Small intestine (tissue), 7 donors: ENCODE measurements around the gene ZNF883. TPM values are rescaled to one million over a fixed set of nuclear protein-coding genes. Genes with fewer than 3 reads are reported as not detected.

ENCODE experiments used
- DNase-seq, 2 donors: peaks; one replicate each; pipeline versions ENCODE4 v3.0.0 to v3.0.0-alpha.2; 2013
- FAIRE-seq: peaks from 2 replicates; lab custom pipeline; 2012; peaks lifted over from hg19 to GRCh38; lab: Jason Lieb, UNC
- H3K27ac ChIP-seq, 3 donors: one replicate each; pipeline ENCODE4 v1.5.1; 2013; ENCODE audit warnings: low read length in 2 of 3, mild to moderate bottlenecking in 2 of 3, control low read depth in 1 of 3, inconsistent platforms in 1 of 3, low read depth in 1 of 3, moderate library complexity in 1 of 3
- H3K27me3 ChIP-seq, 3 donors: one replicate each; pipeline ENCODE4 v1.6.1; 2013; ENCODE audit warnings: low read length in 3 of 3, inconsistent platforms in 1 of 3; ENCODE audit not compliant: control insufficient read depth in 3 of 3, insufficient read depth in 3 of 3
- H3K36me3 ChIP-seq, 3 donors: one replicate each; pipeline ENCODE4 v1.6.1; 2013; ENCODE audit warnings: low read length in 3 of 3, inconsistent platforms in 1 of 3, low read depth in 1 of 3, mild to moderate bottlenecking in 1 of 3, moderate library complexity in 1 of 3; ENCODE audit not compliant: control insufficient read depth in 3 of 3, insufficient read depth in 2 of 3
- H3K4me1 ChIP-seq, 3 donors: one replicate each; pipeline ENCODE4 v1.6.1; 2013; ENCODE audit warnings: low read length in 2 of 3, inconsistent platforms in 1 of 3, low read depth in 1 of 3, mild to moderate bottlenecking in 1 of 3, moderate library complexity in 1 of 3; ENCODE audit not compliant: control insufficient read depth in 3 of 3, insufficient read depth in 2 of 3
- H3K4me3 ChIP-seq, 3 donors: one replicate each; pipeline ENCODE4 v1.5.1; 2013; ENCODE audit warnings: low read length in 3 of 3, control low read depth in 1 of 3, inconsistent platforms in 1 of 3, low read depth in 1 of 3, mild to moderate bottlenecking in 1 of 3, moderate library complexity in 1 of 3
- H3K9me3 ChIP-seq, 2 donors: one replicate each; pipeline ENCODE4 v1.6.1; 2013; ENCODE audit warnings: low read depth in 1 of 2, low read length in 1 of 2; ENCODE audit not compliant: control insufficient read depth in 2 of 2, insufficient read depth in 1 of 2
- WGBS, 3 donors: extraction: QIAGEN DNeasy Blood & Tissue Kit; methylation state at CpG; one replicate each; pipeline ENCODE4 v1.1.7; 2013; 5-methylcytosine and 5-hydroxymethylcytosine counted together
- polyA plus RNA-seq, 4 donors: library from polyadenylated mRNA; stranded (reverse) in 3 of 4; unstranded in 1 of 4; fragments of 200-250 nt in 3 of 4; fragments of 120-200 nt in 1 of 4; gene quantifications; one replicate each; pipeline versions ENCODE4 v1.2.1 to v1.2.3, GENCODE V29; 2013
- donor health status: healthy with polysubstance abuse.
- donor health status: control.
- donor health status: control.
- donor health status: Bipolar disorder and iron deficiency.
- donor health status: healthy.

The ZNF883 gene
- polyA plus RNA-seq, 4 donors = 0.27 to 2.0 (median 0.77) TPM

DNA sequence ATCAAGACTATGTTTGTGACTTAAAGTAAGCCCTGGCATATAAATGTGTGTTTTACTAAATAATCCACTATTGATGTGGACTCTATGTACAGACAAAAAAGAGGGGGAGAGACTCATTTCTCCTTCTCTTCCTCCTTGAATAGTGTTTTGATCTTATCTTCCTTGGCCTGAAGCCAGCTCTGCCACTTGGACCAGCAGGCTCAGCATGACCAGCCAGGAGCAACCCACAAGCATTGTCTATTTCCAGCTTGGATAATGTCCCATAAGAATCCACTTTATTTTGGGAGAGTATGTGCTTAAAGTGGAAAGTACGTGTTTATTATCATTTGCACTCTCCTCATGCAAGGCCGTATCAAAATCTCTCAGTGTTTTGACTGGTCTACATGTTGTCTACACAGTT lies 97.5 kb downstream of the ZNF883 start:
- Histone ChIP-seq H3K4me3 (no peak overlapping the region), H3K27ac (no peak overlapping the region), H3K36me3 (no peaks in the 10 kb centered on the region), H3K4me1 (peaks cover 0 to 14% (median 0%) of the 10 kb centered on the region in 3 donors), H3K9me3 (peaks cover 0 to 11% of the 10 kb centered on the region in 2 donors), H3K27me3 (no peaks in the 10 kb centered on the region)
- DNase-seq (no peak), FAIRE-seq (no peak)
- 73 to 91% (median 82%) methylated on average over 2 of the region's 2 CpGs for WGBS, 3 donors

GRCh38 chr9:112913326-112913725 lies 98.7 kb downstream of the ZNF883 start:
- no peaks in the 10 kb centered on the region for H3K36me3 ChIP-seq
- 93 to 99% (median 95%) methylated on average over 4 of the region's 4 CpGs for WGBS, 3 donors

DNA sequence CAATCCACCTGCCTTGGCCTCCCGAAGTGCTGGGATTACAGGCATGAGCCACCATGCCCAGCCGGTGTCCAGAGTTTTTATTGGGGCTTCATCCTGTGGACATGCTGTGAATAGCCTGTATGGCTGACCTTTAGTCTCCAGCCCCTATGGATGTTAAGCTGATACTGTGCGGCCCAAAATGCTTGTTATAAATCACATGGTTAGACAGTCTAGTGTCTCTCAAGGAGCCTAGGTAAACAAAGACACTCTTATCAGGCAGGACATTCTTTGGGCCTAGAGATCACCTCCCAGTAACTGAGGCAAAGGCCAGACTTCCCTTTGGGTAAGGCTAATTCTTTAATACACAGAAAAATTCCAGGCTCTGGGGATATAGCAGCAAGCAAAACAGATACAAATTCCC lies 99.4 kb downstream of the ZNF883 start:
- DNase-seq = no peak
- H3K9me3 ChIP-seq = peaks cover 0 to 3% of the 10 kb centered on the region in 2 donors
- 83 to 89% (median 87%) methylated on average over 3 of the region's 3 CpGs for WGBS, 3 donors

More at GRCh38 chr9:112913326-112913725, 98.7 kb downstream of the ZNF883 start:
- Histone ChIP-seq H3K27me3 (no peaks in the 10 kb centered on the region), H3K27ac (no peak overlapping the region), H3K4me1 (peaks cover 0 to 11% (median 0%) of the 10 kb centered on the region in 3 donors), H3K4me3 (no peak overlapping the region), H3K9me3 (peaks cover 0 to 8% of the 10 kb centered on the region in 2 donors)
- FAIRE-seq (no peak), DNase-seq (no peak)

DNA sequence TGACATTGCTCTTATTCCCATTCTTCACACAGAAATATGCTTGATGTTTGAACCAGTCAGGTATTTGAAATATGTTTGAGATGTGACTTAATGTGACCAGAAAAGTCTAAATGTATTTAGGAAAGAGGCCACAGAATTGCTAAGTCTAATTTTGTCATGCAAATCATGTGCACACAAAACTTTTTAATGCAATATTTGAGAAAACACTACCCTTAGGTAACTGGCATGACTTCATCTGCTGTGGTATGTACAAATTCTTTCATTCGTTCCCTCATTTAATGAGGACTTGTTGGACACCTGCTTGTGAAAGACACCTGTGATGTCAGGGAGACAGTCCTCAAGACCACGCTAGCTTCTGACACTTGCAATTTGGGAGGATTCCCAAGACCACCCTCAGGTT lies 100.3 kb downstream of the ZNF883 start:
- no peaks in the 10 kb centered on the region for H3K27me3 ChIP-seq
- H3K9me3 ChIP-seq = no peaks in the 10 kb centered on the region
- 67 to 91% (median 70%) methylated on average over 2 of the region's 2 CpGs for WGBS, 3 donors
- no peak for FAIRE-seq
- no peak overlapping the region for H3K27ac ChIP-seq
- H3K4me3 ChIP-seq = no peak overlapping the region
- no peaks in the 10 kb centered on the region for H3K4me1 ChIP-seq
- no peaks in the 10 kb centered on the region for H3K36me3 ChIP-seq
- DNase-seq = no peak

More for the DNA sequence above, 99.4 kb downstream of the ZNF883 start:
- Histone ChIP-seq H3K27me3 (no peaks in the 10 kb centered on the region), H3K27ac (no peak overlapping the region), H3K4me1 (peaks cover 0 to 5% (median 0%) of the 10 kb centered on the region in 3 donors), H3K4me3 (no peak overlapping the region), H3K36me3 (no peaks in the 10 kb centered on the region)
- FAIRE-seq = no peak

Other genes with a start within 250 kb of the ZNF883 start
- gene SLC46A2, start 121.3 kb downstream of the ZNF883 start, polyA plus RNA-seq = under 1 TPM in 2 of 4 donors, not detected in 2; 0.03 to 0.30 TPM
- gene ZFP37, start 44.5 kb upstream of the ZNF883 start, polyA plus RNA-seq = 1 to 10 TPM in 1 of 4 donors, under 1 TPM in 2, not detected in 1; 0.54 to 2.2 (median 1.00) TPM
- gene SLC31A2, start 138.8 kb upstream of the ZNF883 start, polyA plus RNA-seq = 10 to 100 TPM; 10.5 to 41.6 (median 19.5) TPM
- gene FKBP15, start 209.1 kb upstream of the ZNF883 start, polyA plus RNA-seq = 10 to 100 TPM in 2 of 4 donors, 1 to 10 TPM in 2; 6.5 to 19.8 (median 9.5) TPM
- gene SLC31A1, start 209.4 kb upstream of the ZNF883 start, polyA plus RNA-seq = 10 to 100 TPM; 27.5 to 40.6 (median 29.6) TPM